ENCODE results near the gene MTUS2.

Gene MTUS2

GRCh38 chr13:28856287-28856686 lies 36.1 kb downstream of the MTUS2 start:
- Histone ChIP-seq H2AFZ (ENCODE audit: low read depth, low read length) (no peak overlapping the region), H3K79me2 (ENCODE audit: insufficient read depth, low read length) (no peaks in the 10 kb centered on the region), H3K9me3 (ENCODE audit: insufficient read depth, low read length, severe bottlenecking) (no peaks in the 10 kb centered on the region), H3K27ac (ENCODE audit: low read length) (no peak overlapping the region), H3K27me3 (ENCODE audit: insufficient read depth, low read length, poor library complexity) (no peaks in the 10 kb centered on the region), H3K4me2 (ENCODE audit: insufficient read depth, low read length) (no peak overlapping the region), H3K36me3 (ENCODE audit: insufficient read depth, low read length) (no peaks in the 10 kb centered on the region), H4K20me1 (ENCODE audit: insufficient read depth, low read length) (no peaks in the 10 kb centered on the region), H3K4me1 (ENCODE audit: insufficient read depth, low read length) (no peaks in the 10 kb centered on the region), H3K4me3 (ENCODE audit: low read depth in 1 of 2, low read length in 2 of 2) (no peak overlapping the region), H3K9ac (ENCODE audit: low read depth, low read length) (no peak overlapping the region)
- no peak for ATAC-seq (ENCODE audit: insufficient read depth, low read depth)
- DNase-seq = no peak
- TF ChIP-seq CTCF (IDR thresholded peaks at IDR 0.05; ENCODE audit: borderline replicate concordance, extremely low read depth, low read length, poor library complexity, severe bottlenecking) = no peak

- no peaks in the 10 kb centered on the region for H3K4me1 ChIP-seq (ENCODE audit: insufficient read depth, low read length)
- H3K4me2 ChIP-seq (ENCODE audit: insufficient read depth, low read length) = no peak overlapping the region
- no peaks in the 10 kb centered on the region for H4K20me1 ChIP-seq (ENCODE audit: insufficient read depth, low read length)
- TF ChIP-seq CTCF (IDR thresholded peaks at IDR 0.05; ENCODE audit: borderline replicate concordance, extremely low read depth, low read length, poor library complexity, severe bottlenecking) (no peak), EZH2 (IDR thresholded peaks at IDR 0.05; ENCODE audit: borderline replicate concordance, low read depth, low read length, severe bottlenecking) (no peak)
- no peaks in the 10 kb centered on the region for H3K9me3 ChIP-seq (ENCODE audit: insufficient read depth, low read length, severe bottlenecking)
- H3K4me3 ChIP-seq (ENCODE audit: low read depth in 1 of 2, low read length in 2 of 2) = no peak overlapping the region
- H3K27ac ChIP-seq (ENCODE audit: low read length) = no peak overlapping the region
- H3K36me3 ChIP-seq (ENCODE audit: insufficient read depth, low read length) = no peaks in the 10 kb centered on the region
- no peaks in the 10 kb centered on the region for H3K27me3 ChIP-seq (ENCODE audit: insufficient read depth, low read length, poor library complexity)
- H3K79me2 ChIP-seq (ENCODE audit: insufficient read depth, low read length) = no peaks in the 10 kb centered on the region
- no peak overlapping the region for H2AFZ ChIP-seq (ENCODE audit: low read depth, low read length)
- no peak for DNase-seq
- ATAC-seq (ENCODE audit: insufficient read depth, low read depth) = no peak
- no peak overlapping the region for H3K9ac ChIP-seq (ENCODE audit: low read depth, low read length)
Observed at GRCh38 chr13:28859069-28859468, 38.9 kb downstream of the MTUS2 start.

GRCh38 chr13:28859717-28860116 lies 39.6 kb downstream of the MTUS2 start:
- Histone ChIP-seq H3K79me2 (ENCODE audit: insufficient read depth, low read length) (no peaks in the 10 kb centered on the region), H3K36me3 (ENCODE audit: insufficient read depth, low read length) (no peaks in the 10 kb centered on the region), H3K9ac (ENCODE audit: low read depth, low read length) (no peak overlapping the region), H3K27ac (ENCODE audit: low read length) (no peak overlapping the region), H2AFZ (ENCODE audit: low read depth, low read length) (no peak overlapping the region), H3K4me2 (ENCODE audit: insufficient read depth, low read length) (no peak overlapping the region), H3K4me3 (ENCODE audit: low read depth in 1 of 2, low read length in 2 of 2) (no peak overlapping the region), H3K4me1 (ENCODE audit: insufficient read depth, low read length) (no peaks in the 10 kb centered on the region), H3K9me3 (ENCODE audit: insufficient read depth, low read length, severe bottlenecking) (no peaks in the 10 kb centered on the region), H4K20me1 (ENCODE audit: insufficient read depth, low read length) (no peaks in the 10 kb centered on the region), H3K27me3 (ENCODE audit: insufficient read depth, low read length, poor library complexity) (no peaks in the 10 kb centered on the region)
- no peak for ATAC-seq (ENCODE audit: insufficient read depth, low read depth)
- DNase-seq = no peak
- TF ChIP-seq EZH2 (IDR thresholded peaks at IDR 0.05; ENCODE audit: borderline replicate concordance, low read depth, low read length, severe bottlenecking) (no peak), CTCF (IDR thresholded peaks at IDR 0.05; ENCODE audit: borderline replicate concordance, extremely low read depth, low read length, poor library complexity, severe bottlenecking) (no peak)

- Histone ChIP-seq H3K4me3 (ENCODE audit: low read depth in 1 of 2, low read length in 2 of 2) (no peak overlapping the region), H2AFZ (ENCODE audit: low read depth, low read length) (no peak overlapping the region), H3K4me2 (ENCODE audit: insufficient read depth, low read length) (no peak overlapping the region), H3K27me3 (ENCODE audit: insufficient read depth, low read length, poor library complexity) (no peaks in the 10 kb centered on the region), H4K20me1 (ENCODE audit: insufficient read depth, low read length) (no peaks in the 10 kb centered on the region), H3K9me3 (ENCODE audit: insufficient read depth, low read length, severe bottlenecking) (no peaks in the 10 kb centered on the region), H3K36me3 (ENCODE audit: insufficient read depth, low read length) (no peaks in the 10 kb centered on the region), H3K79me2 (ENCODE audit: insufficient read depth, low read length) (no peaks in the 10 kb centered on the region), H3K4me1 (ENCODE audit: insufficient read depth, low read length) (no peaks in the 10 kb centered on the region), H3K27ac (ENCODE audit: low read length) (no peak overlapping the region), H3K9ac (ENCODE audit: low read depth, low read length) (no peak overlapping the region)
- TF ChIP-seq CTCF (IDR thresholded peaks at IDR 0.05; ENCODE audit: borderline replicate concordance, extremely low read depth, low read length, poor library complexity, severe bottlenecking) = no peak
- TF ChIP-seq EZH2 (IDR thresholded peaks at IDR 0.05; ENCODE audit: borderline replicate concordance, low read depth, low read length, severe bottlenecking) = no peak
- DNase-seq (no peak), ATAC-seq (ENCODE audit: insufficient read depth, low read depth) (no peak)
Observed at GRCh38 chr13:28864544-28864943, 44.4 kb downstream of the MTUS2 start.

All from DND-41 (cell line).